K562 (cell line): ENCODE data around the gene DMD. TPM values are rescaled to one million over a fixed set of nuclear protein-coding genes. Genes with fewer than 3 reads are reported as not detected.

Experiments used
- ATAC-seq: fragments of 200-7000 bp; cut with Tn5 transposase; 3 replicates; pipeline ENCODE4 v1.9.1; 2020; ENCODE audit warnings: moderate library complexity
- BruUV-seq: library from RNA; stranded (reverse); fragments of 400-500 nt; replicated peaks from 2 replicates; lab custom pipeline; 2021; lab: Mats Ljungman, UMichigan
- CTCF ChIA-PET: fragments of 300-600 bp; formaldehyde crosslinking; extraction: SDS; loops from one replicate; lab custom pipeline; 2021; ENCODE audit warnings: low intra/inter-chr PET ratio; lab: Yijun Ruan, JAX
- POLR2A ChIA-PET: fragments of 300-600, 350-650 bp; sonication (Branson Sonifier 250); formaldehyde crosslinking; extraction: SDS; loops from one replicate; lab custom pipeline; 2021; ENCODE audit warnings: antibody characterized with exemption, inconsistent platforms; lab: Yijun Ruan, JAX
- DNase-seq, 4 experiments: peaks; one replicate each; pipeline versions ENCODE4 v3.0.0 to v3.0.0-alpha.2; 2011 to 2018; ENCODE audit warnings: low spot score in 3 of 4, mixed read lengths in 3 of 4; ENCODE audit errors: extremely low read depth in 1 of 4
- FAIRE-seq: peaks from 2 replicates; lab custom pipeline; 2011; peaks lifted over from hg19 to GRCh38; lab: Jason Lieb, UNC
- H2AFZ ChIP-seq: 2 replicates; pipeline ENCODE4 v1.6.0; 2011; ENCODE audit warnings: low read depth, low read length, control low read depth, inconsistent platforms
- H3K27ac ChIP-seq: fragments of 200-600 bp; 3 replicates; pipeline ENCODE4 v1.8.0; 2011; ENCODE audit warnings: low read depth, mild to moderate bottlenecking, control low read depth, inconsistent platforms, low read length, moderate library complexity, mixed read lengths; ENCODE audit errors: extremely low read depth
- H3K27me3 ChIP-seq, 2 experiments: fragments of 300-600 bp in 1 of 2; 2 replicates in 1 of 2; 3 replicates in 1 of 2; pipeline versions ENCODE4 v1.6.0 to v1.8.0; 2011; ENCODE audit warnings: inconsistent platforms in 2 of 2, low read length in 2 of 2, mild to moderate bottlenecking in 1 of 2, mixed read lengths in 1 of 2, moderate library complexity in 1 of 2; ENCODE audit not compliant: control insufficient read depth in 2 of 2, insufficient read depth in 2 of 2
- H3K36me3 ChIP-seq: fragments of 300-600 bp; 3 replicates; pipeline ENCODE4 v1.8.0; 2011; ENCODE audit warnings: mild to moderate bottlenecking, low read length, inconsistent platforms; ENCODE audit not compliant: control insufficient read depth, insufficient read depth
- H3K4me1 ChIP-seq, 2 experiments: fragments of 200-600 bp in 1 of 2; replicated peaks in 1 of 2; 2 replicates in 1 of 2; 3 replicates in 1 of 2; pipeline versions ENCODE4 v1.5.1 to v1.8.0; 2011; ENCODE audit warnings: inconsistent platforms in 2 of 2, low read length in 2 of 2, mild to moderate bottlenecking in 1 of 2, mixed read lengths in 1 of 2, moderate library complexity in 1 of 2; ENCODE audit not compliant: control insufficient read depth in 2 of 2, insufficient read depth in 2 of 2
- H3K4me2 ChIP-seq: 2 replicates; pipeline ENCODE4 v1.6.1; 2011; ENCODE audit warnings: low read length, control low read depth, inconsistent platforms, mixed read lengths; ENCODE audit not compliant: insufficient read depth
- H3K4me3 ChIP-seq: fragments of 200-600 bp; sonication (generic), shearing (Covaris generic); 2 replicates; pipeline ENCODE4 v1.5.1; 2016; ENCODE audit warnings: control low read depth, inconsistent platforms
- H3K79me2 ChIP-seq: fragments of 200-600 bp; 3 replicates; pipeline ENCODE4 v1.8.0; 2011; ENCODE audit warnings: low read length, inconsistent platforms; ENCODE audit not compliant: control insufficient read depth, insufficient read depth
- H3K9ac ChIP-seq, 2 experiments: 2 replicates each; pipeline versions ENCODE4 v1.6.0 to v1.6.1; 2011; ENCODE audit warnings: low read depth in 2 of 2, low read length in 2 of 2, control low read depth in 1 of 2, inconsistent platforms in 1 of 2, mild to moderate bottlenecking in 1 of 2, mixed read lengths in 1 of 2; ENCODE audit not compliant: insufficient read depth in 1 of 2
- H3K9me1 ChIP-seq: one replicate; pipeline ENCODE4 v1.6.0; 2011; ENCODE audit warnings: inconsistent platforms, mild to moderate bottlenecking, low read length, moderate library complexity; ENCODE audit not compliant: control insufficient read depth, insufficient read depth
- H3K9me3 ChIP-seq: replicated peaks from 2 replicates; pipeline ENCODE4 v1.5.1; 2011; ENCODE audit warnings: low read depth, low read length, inconsistent platforms; ENCODE audit not compliant: control insufficient read depth, insufficient read depth
- H4K20me1 ChIP-seq: replicated peaks from 2 replicates; pipeline ENCODE4 v1.6.1; 2011; ENCODE audit warnings: low read length, inconsistent platforms, mixed read lengths; ENCODE audit not compliant: control insufficient read depth, insufficient read depth
- ATF4 ChIP-seq: fragments of 450-650 bp; formaldehyde crosslinking; IDR thresholded peaks from 2 replicates; pipeline ENCODE4 v1.4.0; 2022; ENCODE audit warnings: mild to moderate bottlenecking, moderate library complexity
- BRF1 ChIP-seq: IDR thresholded peaks from 3 replicates; pipeline ENCODE4 v1.6.1; 2011; ENCODE audit warnings: borderline replicate concordance, mild to moderate bottlenecking; ENCODE audit not compliant: insufficient read length; ENCODE audit errors: extremely low read depth
- CSDE1 ChIP-seq, 2 experiments: fragments of 450-650 bp; IDR thresholded peaks; 2 replicates each; pipeline ENCODE4 v1.6.1; 2016; ENCODE audit warnings: mild to moderate bottlenecking in 1 of 2
- FOXP4 ChIP-seq: sonication (generic); formaldehyde crosslinking; IDR thresholded peaks from 2 replicates; pipeline ENCODE4 v1.8.0; 2022; ENCODE audit warnings: mild to moderate bottlenecking, missing genetic modification reagents, borderline replicate concordance
- SIX5 ChIP-seq, 2 experiments: IDR thresholded peaks; 2 replicates each; pipeline ENCODE4 v1.6.1; 2011; ENCODE audit warnings: low read length in 2 of 2, borderline replicate concordance in 1 of 2, low read depth in 1 of 2, mild to moderate bottlenecking in 1 of 2, moderate library complexity in 1 of 2; ENCODE audit not compliant: insufficient read depth in 1 of 2
- WGBS: fragments of 100-300 bp; shearing (Covaris generic); methylation state at CpG from one replicate; pipeline ENCODE4 v1.1.6; 2016; ENCODE audit warnings: low coverage, mixed read lengths; ENCODE audit not compliant: insufficient coverage; ENCODE audit errors: missing lambda C conversion rate; 5-methylcytosine and 5-hydroxymethylcytosine counted together
- in situ Hi-C: fragments of 300-500 bp; cut with MboI; formaldehyde crosslinking; loops from 4 replicates; pipeline ENCODE4 v1.15.0; 2018; ENCODE audit warnings: inconsistent platforms, mixed read lengths
- intact Hi-C: fragments of 100-400 bp; cut with micrococcal nuclease; formaldehyde crosslinking; loops from 2 replicates; pipeline ENCODE4 v1.14.2; 2022
- polyA plus RNA-seq, 8 experiments: library from polyadenylated mRNA; depleted of rRNA in 4 of 8; stranded (reverse) in 5 of 8; unstranded in 3 of 8; fragments of >200 nt; fragmentation: Nextera tagmentation in 2 of 8; fragmentation: Illumina TruSeq in 1 of 8; extraction: Ambion mirVana in 2 of 8; extraction: Trizol in 1 of 8; gene quantifications; 2 replicates each; pipeline versions ENCODE4 v1.2.1 to v1.2.3, GENCODE V29; 2011 to 2014; ENCODE audit warnings: inconsistent platforms in 1 of 8, missing spikeins in 1 of 8
- total RNA-seq, 7 experiments: library from RNA; depleted of rRNA in 6 of 7; stranded (reverse); fragments of >200 nt in 6 of 7; fragmentation: Illumina TruSeq in 2 of 7; extraction: Trizol in 2 of 7; gene quantifications; 2 replicates each; pipeline versions ENCODE4 v1.2.1 to v1.2.3, GENCODE V29; 2011 to 2021; ENCODE audit warnings: low replicate concordance in 1 of 7

The DMD gene
- total and polyA plus RNA-seq, 9 of the 15 experiments (the other 6 are each of a cell fraction or from before 2014, with no cell fraction given) = 3.8 to 20.4 (median 11.4) TPM

- TF ChIP-seq SIX5 (IDR thresholded peaks at IDR 0.05; ENCODE audit: borderline replicate concordance in 1 of 2, insufficient read depth in 1 of 2, low read depth in 1 of 2, low read length in 2 of 2) (no peak), ATF4 (no peak)
Measured at GRCh38 chrX:32998776-32999175, 212.6 kb downstream of the DMD start (continued).

- no peak overlapping the region for H2AFZ ChIP-seq
- no peaks in the 10 kb centered on the region for H3K36me3 ChIP-seq
- POLR2A ChIA-PET = no interaction called here
- 0% methylated on average over 3 of the region's 3 CpGs for WGBS
- H3K4me3 ChIP-seq = no peak overlapping the region
- ATAC-seq (no peak), DNase-seq (no peak), FAIRE-seq (no peak)
- CTCF ChIA-PET = no interaction called here
- in situ Hi-C loops (no loop called here), intact Hi-C loops (no loop called here)
- no peaks in the 10 kb centered on the region for H3K27me3 ChIP-seq
- H3K9ac ChIP-seq = no peak overlapping the region
- no peaks in the 10 kb centered on the region for H3K4me1 ChIP-seq
- H3K9me3 ChIP-seq = no peaks in the 10 kb centered on the region
- no peak overlapping the region for H3K4me2 ChIP-seq
- no peaks in the 10 kb centered on the region for H3K79me2 ChIP-seq
- BruUV-seq = no TSS peak
- no peaks in the 10 kb centered on the region for H4K20me1 ChIP-seq
- TF ChIP-seq CSDE1 (IDR thresholded peaks at IDR 0.05) = no peak
- no peak overlapping the region for H3K27ac ChIP-seq
- H3K9me1 ChIP-seq = no peaks in the 10 kb centered on the region
Measured at GRCh38 chrX:32995427-32995826, 215.9 kb downstream of the DMD start.

- 0% methylated on average over 4 of the region's 4 CpGs for WGBS
- no peaks in the 10 kb centered on the region for H3K4me1 ChIP-seq
- no peak overlapping the region for H2AFZ ChIP-seq
- no peaks in the 10 kb centered on the region for H3K36me3 ChIP-seq
- FAIRE-seq (no peak), ATAC-seq (no peak), DNase-seq (no peak)
- no peaks in the 10 kb centered on the region for H3K27me3 ChIP-seq
- intact Hi-C loops = no loop called here
- no peak overlapping the region for H3K4me3 ChIP-seq
- CTCF ChIA-PET = no interaction called here
- no peaks in the 10 kb centered on the region for H3K9me3 ChIP-seq
- no peak overlapping the region for H3K4me2 ChIP-seq
- no TSS peak for BruUV-seq
- H3K9ac ChIP-seq = no peak overlapping the region
- no peaks in the 10 kb centered on the region for H4K20me1 ChIP-seq
- TF ChIP-seq FOXP4 (no peak), BRF1 (no peak)
- no peaks in the 10 kb centered on the region for H3K79me2 ChIP-seq
- no peaks in the 10 kb centered on the region for H3K9me1 ChIP-seq
- POLR2A ChIA-PET = no interaction called here
- no peak overlapping the region for H3K27ac ChIP-seq
- in situ Hi-C loops = no loop called here
Measured at GRCh38 chrX:32987142-32987541, 224.2 kb downstream of the DMD start.
